ENCODE data around the gene DLG2. TPM values are rescaled to one million over a fixed set of nuclear protein-coding genes. Genes with fewer than 3 reads are reported as not detected.

Gene DLG2
- total and polyA plus RNA-seq, 4 donors, result 0.30 to 5.5 (median 0.68) TPM

DNA sequence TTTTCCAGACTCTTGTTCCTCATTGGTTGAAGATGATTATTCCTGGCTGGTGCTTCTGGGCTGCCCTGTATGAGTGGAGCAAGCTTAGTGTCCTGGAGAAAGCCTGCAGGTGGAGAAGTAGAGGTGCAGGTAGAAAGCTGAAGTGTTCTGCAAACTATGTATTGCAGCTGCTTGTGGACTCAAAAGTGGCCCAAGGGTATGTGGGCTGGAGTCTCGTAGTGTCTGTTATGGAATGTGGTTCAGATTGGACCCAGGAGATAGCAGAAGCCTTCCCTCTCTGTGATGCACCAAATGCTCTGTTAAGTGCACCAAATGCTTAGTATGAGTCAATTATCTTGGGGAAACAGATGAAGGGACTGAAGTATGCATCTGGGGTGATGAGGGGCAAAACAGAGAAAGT, 2218.2 kb downstream of the DLG2 start:
- Histone ChIP-seq H3K4me3 (ENCODE audit: low read depth in 1 of 3, low read length in 3 of 3) (no peak overlapping the region), H3K27me3 (ENCODE audit: control insufficient read depth in 4 of 4, insufficient read depth in 4 of 4, low read length in 3 of 4) (no peaks in the 10 kb centered on the region), H3K27ac (ENCODE audit: low read depth in 1 of 2, low read length in 2 of 2) (no peak overlapping the region), H3K4me1 (ENCODE audit: control insufficient read depth in 4 of 4, insufficient read depth in 4 of 4, low read length in 3 of 4) (no peaks in the 10 kb centered on the region), H3K9ac (ENCODE audit: low read depth in 1 of 2, low read length in 2 of 2) (no peak overlapping the region), H3K9me3 (ENCODE audit: control insufficient read depth in 4 of 4, low read length in 3 of 4) (no peaks in the 10 kb centered on the region), H3K36me3 (ENCODE audit: control insufficient read depth in 4 of 4, insufficient read depth in 3 of 4, low read depth in 1 of 4, low read length in 3 of 4) (no peaks in the 10 kb centered on the region)
- DNase-seq (ENCODE audit: low spot score), result no peak
- TF ChIP-seq, protein P1, sequence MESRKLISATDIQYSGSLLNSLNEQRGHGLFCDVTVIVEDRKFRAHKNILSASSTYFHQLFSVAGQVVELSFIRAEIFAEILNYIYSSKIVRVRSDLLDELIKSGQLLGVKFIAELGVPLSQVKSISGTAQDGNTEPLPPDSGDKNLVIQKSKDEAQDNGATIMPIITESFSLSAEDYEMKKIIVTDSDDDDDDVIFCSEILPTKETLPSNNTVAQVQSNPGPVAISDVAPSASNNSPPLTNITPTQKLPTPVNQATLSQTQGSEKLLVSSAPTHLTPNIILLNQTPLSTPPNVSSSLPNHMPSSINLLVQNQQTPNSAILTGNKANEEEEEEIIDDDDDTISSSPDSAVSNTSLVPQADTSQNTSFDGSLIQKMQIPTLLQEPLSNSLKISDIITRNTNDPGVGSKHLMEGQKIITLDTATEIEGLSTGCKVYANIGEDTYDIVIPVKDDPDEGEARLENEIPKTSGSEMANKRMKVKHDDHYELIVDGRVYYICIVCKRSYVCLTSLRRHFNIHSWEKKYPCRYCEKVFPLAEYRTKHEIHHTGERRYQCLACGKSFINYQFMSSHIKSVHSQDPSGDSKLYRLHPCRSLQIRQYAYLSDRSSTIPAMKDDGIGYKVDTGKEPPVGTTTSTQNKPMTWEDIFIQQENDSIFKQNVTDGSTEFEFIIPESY (IDR thresholded peaks at IDR 0.05), result no peak
- 83% methylated on average over 1 of the region's 1 CpG for WGBS

Small RNAs within 50 kb of the gene (small RNA-seq; reads per million reads assigned to genes)
- gene RF02112 (not detected), gene RF02113 (not detected), gene RNU6-1292P (not detected)

Other genes starting within 250 kb of the DLG2 start
- 10 to 100 TPM; 20.0 to 28.1 TPM for gene TMEM126B, start 1.2 kb upstream of the DLG2 start, total RNA-seq
- 10 to 100 TPM; 25.7 to 32.3 TPM for gene TMEM126B, start 1.2 kb upstream of the DLG2 start, polyA plus RNA-seq
- 10 to 100 TPM in 1 of 2 donors, 1 to 10 TPM in 1; 9.3 to 21.0 TPM for gene TMEM126A, start 20.6 kb upstream of the DLG2 start, total RNA-seq
- gene TMEM126A, start 20.6 kb upstream of the DLG2 start, polyA plus RNA-seq, result 10 to 100 TPM; 25.6 to 39.1 TPM
- 10 to 100 TPM; 28.2 to 50.0 TPM for gene CREBZF, start 37.8 kb upstream of the DLG2 start, total RNA-seq
- gene CREBZF, start 37.8 kb upstream of the DLG2 start, polyA plus RNA-seq, result 10 to 100 TPM; 12.1 to 12.3 TPM
- gene CCDC89, start 58.9 kb upstream of the DLG2 start, total RNA-seq, result 1 to 10 TPM in 1 of 2 donors, under 1 TPM in 1; 0.28 to 1.0 TPM
- under 1 TPM in 1 of 2 donors, not detected in 1; 0.17 TPM for gene CCDC89, start 58.9 kb upstream of the DLG2 start, polyA plus RNA-seq
- 10 to 100 TPM in 1 of 2 donors, 1 to 10 TPM in 1; 3.7 to 27.4 TPM for gene SYTL2, start 183.8 kb upstream of the DLG2 start, total RNA-seq
- gene SYTL2, start 183.8 kb upstream of the DLG2 start, polyA plus RNA-seq, result 1 to 10 TPM; 2.6 to 5.0 TPM
- gene CCDC83, start 228.0 kb upstream of the DLG2 start, total RNA-seq, result not detected
- gene CCDC83, start 228.0 kb upstream of the DLG2 start, polyA plus RNA-seq, result not detected